Neural crest cell (in vitro differentiated cells): ENCODE measurements around the gene GJD2. TPM values are rescaled to one million over a fixed set of nuclear protein-coding genes. Genes with fewer than 3 reads are reported as not detected.

Source experiments
- DNase-seq: peaks from one replicate; pipeline ENCODE4 v3.0.0; 2021; ENCODE audit warnings: low read depth, mixed read lengths, low spot score
- H3K27ac Mint-ChIP-seq: one replicate; pipeline ENCODE4 v1.8.0; 2021; ENCODE audit warnings: mild to moderate bottlenecking, mixed read lengths; ENCODE audit not compliant: unreplicated experiment
- H3K27me3 Mint-ChIP-seq: 2 replicates; pipeline ENCODE4 v1.8.0; 2021; ENCODE audit warnings: low read depth, mild to moderate bottlenecking, mixed read lengths
- H3K36me3 Mint-ChIP-seq: 2 replicates; pipeline ENCODE4 v1.8.0; 2021; ENCODE audit warnings: low read depth, mild to moderate bottlenecking, mixed read lengths
- H3K4me1 Mint-ChIP-seq: 2 replicates; pipeline ENCODE4 v1.8.0; 2021; ENCODE audit warnings: mixed read lengths
- H3K4me3 Mint-ChIP-seq: one replicate; pipeline ENCODE4 v1.8.0; 2021; ENCODE audit warnings: mild to moderate bottlenecking, mixed read lengths
- H3K9me3 Mint-ChIP-seq: 2 replicates; pipeline ENCODE4 v1.8.0; 2021; ENCODE audit warnings: mixed read lengths
- total RNA-seq: library from RNA; stranded (reverse); gene quantifications from 2 replicates; pipeline ENCODE4 v1.2.1, GENCODE V29; 2021
- TF ChIP-seq, protein P1 (sequence below): fragments of 200-600 bp; sonication (generic); conservative IDR thresholded peaks from 2 replicates; pipeline ENCODE4 v1.5.0; 2021; ENCODE audit warnings: antibody characterized with exemption, mild to moderate bottlenecking

The GJD2 gene
- total RNA-seq, 1 donor from 2014 or later, result 0.07 TPM

DNA sequence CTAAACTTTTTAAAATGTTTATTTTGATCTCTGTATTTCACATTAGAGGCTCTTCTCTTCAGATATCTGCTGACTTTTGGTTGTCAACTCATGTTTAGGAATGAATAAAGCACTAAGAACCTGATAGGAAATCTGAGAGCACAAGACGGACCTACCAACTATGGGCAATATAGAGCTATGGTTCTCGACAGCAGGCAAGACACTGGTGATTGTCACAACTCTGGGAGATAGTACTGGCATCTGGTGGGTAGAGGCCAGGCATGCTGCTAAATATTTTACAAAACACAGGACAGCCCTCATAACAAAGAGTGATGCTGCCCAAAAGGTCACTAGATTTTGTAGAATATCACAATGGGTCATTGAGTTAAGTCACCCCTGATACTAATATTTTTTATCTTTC is 17.5 kb upstream of the GJD2 start:
- no peak for DNase-seq
- H3K4me3 Mint-ChIP-seq, result no peak overlapping the region
- no peaks in the 10 kb centered on the region for H3K36me3 Mint-ChIP-seq
- peaks cover 25% of the 10 kb centered on the region for H3K4me1 Mint-ChIP-seq
- peaks cover 21% of the 10 kb centered on the region for H3K27me3 Mint-ChIP-seq
- H3K9me3 Mint-ChIP-seq, result no peaks in the 10 kb centered on the region
- TF ChIP-seq, protein P1, sequence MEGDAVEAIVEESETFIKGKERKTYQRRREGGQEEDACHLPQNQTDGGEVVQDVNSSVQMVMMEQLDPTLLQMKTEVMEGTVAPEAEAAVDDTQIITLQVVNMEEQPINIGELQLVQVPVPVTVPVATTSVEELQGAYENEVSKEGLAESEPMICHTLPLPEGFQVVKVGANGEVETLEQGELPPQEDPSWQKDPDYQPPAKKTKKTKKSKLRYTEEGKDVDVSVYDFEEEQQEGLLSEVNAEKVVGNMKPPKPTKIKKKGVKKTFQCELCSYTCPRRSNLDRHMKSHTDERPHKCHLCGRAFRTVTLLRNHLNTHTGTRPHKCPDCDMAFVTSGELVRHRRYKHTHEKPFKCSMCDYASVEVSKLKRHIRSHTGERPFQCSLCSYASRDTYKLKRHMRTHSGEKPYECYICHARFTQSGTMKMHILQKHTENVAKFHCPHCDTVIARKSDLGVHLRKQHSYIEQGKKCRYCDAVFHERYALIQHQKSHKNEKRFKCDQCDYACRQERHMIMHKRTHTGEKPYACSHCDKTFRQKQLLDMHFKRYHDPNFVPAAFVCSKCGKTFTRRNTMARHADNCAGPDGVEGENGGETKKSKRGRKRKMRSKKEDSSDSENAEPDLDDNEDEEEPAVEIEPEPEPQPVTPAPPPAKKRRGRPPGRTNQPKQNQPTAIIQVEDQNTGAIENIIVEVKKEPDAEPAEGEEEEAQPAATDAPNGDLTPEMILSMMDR, result no peak
- H3K27ac Mint-ChIP-seq, result no peak overlapping the region

DNA sequence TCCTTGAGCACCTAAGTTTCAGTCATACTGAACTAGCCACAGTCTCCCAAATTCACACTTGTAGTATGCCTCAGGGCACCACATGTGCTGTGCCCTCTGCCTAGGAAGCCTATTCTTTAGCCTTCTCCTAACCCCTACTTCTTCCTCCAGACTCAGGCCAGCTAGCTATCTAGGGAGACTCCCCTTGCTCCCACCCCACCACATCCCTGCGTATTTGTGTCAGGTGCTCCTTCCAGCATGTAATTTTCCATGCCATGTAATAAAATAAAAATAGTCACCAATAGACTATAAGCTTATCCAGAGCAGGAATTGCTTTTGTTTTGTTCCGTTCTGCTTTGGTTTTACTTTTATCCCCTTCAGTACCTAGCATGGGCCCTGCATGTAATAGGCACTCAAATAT is 14.9 kb upstream of the GJD2 start:
- Mint-ChIP-seq H3K4me3 (no peak overlapping the region), H3K9me3 (no peaks in the 10 kb centered on the region), H3K4me1 (peaks cover 25% of the 10 kb centered on the region), H3K36me3 (no peaks in the 10 kb centered on the region), H3K27me3 (peaks cover 13% of the 10 kb centered on the region), H3K27ac (no peak overlapping the region)
- TF ChIP-seq, protein P1, result no peak
- no peak for DNase-seq

DNA sequence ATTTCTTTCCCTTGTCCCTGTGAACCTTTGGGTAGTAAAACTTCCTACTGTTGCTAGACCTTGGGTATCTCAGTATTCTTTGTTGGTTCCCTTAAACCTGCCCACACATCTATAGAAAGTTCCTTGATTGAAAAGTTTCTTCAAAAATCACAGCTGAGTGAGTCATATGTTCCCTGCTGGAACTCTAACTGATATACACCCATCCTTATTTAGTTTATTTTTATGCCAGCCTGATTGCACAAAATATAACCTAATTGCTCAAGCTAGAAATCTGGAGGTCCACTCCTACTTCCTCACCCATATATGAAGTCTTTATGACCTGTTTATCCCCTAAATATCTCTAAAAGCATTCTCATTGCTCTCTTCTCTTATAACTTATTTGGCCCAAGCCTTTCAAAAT is 13.7 kb upstream of the GJD2 start:
- Mint-ChIP-seq H3K27me3 (peaks cover 9% of the 10 kb centered on the region), H3K4me1 (peaks cover 25% of the 10 kb centered on the region), H3K9me3 (no peaks in the 10 kb centered on the region), H3K36me3 (no peaks in the 10 kb centered on the region), H3K27ac (no peak overlapping the region), H3K4me3 (no peak overlapping the region)
- no peak for DNase-seq
- TF ChIP-seq, protein P1, result no peak

DNA sequence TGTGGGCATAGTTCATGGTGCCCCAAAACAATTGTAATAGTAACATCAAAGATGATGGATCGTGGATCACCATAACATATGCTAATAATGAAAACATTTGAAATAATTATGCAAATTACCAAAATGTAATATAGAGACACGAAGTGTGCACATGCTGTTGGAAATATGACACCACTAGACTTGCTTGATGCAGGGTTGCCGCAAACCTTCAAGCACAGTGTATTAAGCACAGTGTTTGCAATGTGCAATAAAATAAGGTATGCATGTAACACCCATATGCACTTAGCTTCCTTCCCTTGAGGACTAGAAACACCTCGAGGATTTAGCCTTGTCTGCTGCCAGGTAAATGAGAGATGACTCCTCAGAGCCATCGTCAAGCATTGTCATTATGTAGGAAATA is 10.9 kb upstream of the GJD2 start:
- H3K9me3 Mint-ChIP-seq, result no peaks in the 10 kb centered on the region
- H3K4me3 Mint-ChIP-seq, result no peak overlapping the region
- peaks cover 25% of the 10 kb centered on the region for H3K4me1 Mint-ChIP-seq
- peaks cover 16% of the 10 kb centered on the region for H3K27me3 Mint-ChIP-seq
- DNase-seq, result no peak
- no peaks in the 10 kb centered on the region for H3K36me3 Mint-ChIP-seq
- TF ChIP-seq, protein P1, result no peak
- H3K27ac Mint-ChIP-seq, result no peak overlapping the region

DNA sequence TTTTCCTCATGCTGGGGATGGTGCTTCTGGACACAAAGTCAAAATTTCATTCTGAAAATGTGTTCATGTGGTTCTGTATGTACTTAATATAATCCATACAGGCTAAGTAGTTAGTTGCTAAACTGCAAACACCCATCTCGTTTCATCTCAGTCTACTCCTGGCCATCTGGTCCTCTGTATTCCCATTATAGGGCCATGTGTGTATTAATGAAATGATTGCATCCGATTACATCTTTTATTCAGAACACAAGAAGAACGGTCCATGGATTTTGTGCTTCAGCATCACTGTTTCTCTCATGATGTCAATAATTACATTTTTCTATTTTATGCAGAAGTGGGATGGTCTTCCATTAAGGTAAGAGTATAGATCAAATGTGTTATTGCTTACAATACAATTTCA is 6.1 kb upstream of the GJD2 start:
- Mint-ChIP-seq H3K36me3 (no peaks in the 10 kb centered on the region), H3K27me3 (peaks cover 64% of the 10 kb centered on the region), H3K4me1 (peaks cover 13% of the 10 kb centered on the region), H3K9me3 (no peaks in the 10 kb centered on the region), H3K4me3 (no peak overlapping the region), H3K27ac (no peak overlapping the region)
- no peak for DNase-seq
- TF ChIP-seq, protein P1, result no peak

DNA sequence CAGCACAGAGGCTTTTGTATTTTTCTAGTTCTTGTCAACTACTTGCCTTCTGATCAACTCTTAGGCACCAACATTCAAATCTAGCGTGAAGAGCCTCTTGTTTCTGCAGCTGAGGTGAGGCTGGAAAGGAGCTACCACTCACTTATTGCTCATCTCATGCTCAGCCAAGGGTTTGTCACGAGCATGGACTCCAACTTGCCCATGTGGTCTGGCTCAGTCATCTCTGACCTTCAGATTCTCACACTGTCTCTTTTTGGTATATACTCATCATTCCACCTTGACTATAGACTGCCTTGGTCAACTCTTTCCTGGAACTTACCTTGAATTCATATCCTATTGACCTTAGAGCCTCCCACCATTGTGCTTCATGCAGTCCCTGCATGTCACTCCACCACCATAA is 5.2 kb upstream of the GJD2 start:
- Mint-ChIP-seq H3K27ac (no peak overlapping the region), H3K4me3 (no peak overlapping the region), H3K27me3 (peaks cover 73% of the 10 kb centered on the region), H3K9me3 (no peaks in the 10 kb centered on the region), H3K36me3 (no peaks in the 10 kb centered on the region), H3K4me1 (peaks cover 13% of the 10 kb centered on the region)
- no peak for DNase-seq
- TF ChIP-seq, protein P1, result no peak
